DND-41 (cell line): ENCODE results near the gene USP26.

Experiments
- ATAC-seq: fragments of 200-7000 bp; cut with Tn5 transposase; 3 replicates; pipeline ENCODE4 v1.9.1; 2021; ENCODE audit warnings: low read depth; ENCODE audit not compliant: insufficient read depth
- DNase-seq: peaks from one replicate; pipeline ENCODE4 v3.0.0-alpha.2; 2020
- H2AFZ ChIP-seq: 2 replicates; pipeline ENCODE4 v1.6.0; 2012; ENCODE audit warnings: low read depth, low read length
- H3K27ac ChIP-seq: 2 replicates; pipeline ENCODE4 v1.5.1; 2012; ENCODE audit warnings: low read length, inconsistent platforms
- H3K27me3 ChIP-seq: fragments of 200-600 bp; sonication (generic); 2 replicates; pipeline ENCODE4 v1.6.0; 2012; ENCODE audit warnings: low read length, mild to moderate bottlenecking, inconsistent platforms; ENCODE audit not compliant: insufficient read depth, poor library complexity
- H3K36me3 ChIP-seq: 2 replicates; pipeline ENCODE4 v1.5.1; 2012; ENCODE audit warnings: low read length, inconsistent platforms; ENCODE audit not compliant: insufficient read depth
- H3K4me1 ChIP-seq: 2 replicates; pipeline ENCODE4 v1.5.1; 2012; ENCODE audit warnings: mild to moderate bottlenecking, low read length; ENCODE audit not compliant: insufficient read depth
- H3K4me2 ChIP-seq: 2 replicates; pipeline ENCODE4 v1.6.0; 2012; ENCODE audit warnings: mild to moderate bottlenecking, moderate library complexity, low read length, inconsistent platforms; ENCODE audit not compliant: insufficient read depth
- H3K4me3 ChIP-seq, 2 experiments: fragments of 200-600 bp in 1 of 2; shearing (Covaris generic) in 1 of 2; 2 replicates each; pipeline ENCODE4 v1.5.1; 2012 to 2016; ENCODE audit warnings: inconsistent platforms in 2 of 2, low read length in 2 of 2, mild to moderate bottlenecking in 2 of 2, low read depth in 1 of 2, moderate library complexity in 1 of 2
- H3K79me2 ChIP-seq: 2 replicates; pipeline ENCODE4 v1.6.0; 2012; ENCODE audit warnings: low read length, inconsistent platforms; ENCODE audit not compliant: insufficient read depth
- H3K9ac ChIP-seq: 2 replicates; pipeline ENCODE4 v1.6.0; 2012; ENCODE audit warnings: low read depth, mild to moderate bottlenecking, inconsistent platforms, low read length, moderate library complexity
- H3K9me3 ChIP-seq: 2 replicates; pipeline ENCODE4 v1.5.1; 2012; ENCODE audit warnings: low read length, moderate library complexity, mild to moderate bottlenecking, inconsistent platforms; ENCODE audit not compliant: insufficient read depth, severe bottlenecking
- H4K20me1 ChIP-seq: 2 replicates; pipeline ENCODE4 v1.6.0; 2012; ENCODE audit warnings: low read length; ENCODE audit not compliant: insufficient read depth
- EZH2 ChIP-seq: IDR thresholded peaks from 3 replicates; pipeline ENCODE4 v1.6.1; 2012; ENCODE audit warnings: borderline replicate concordance, low read depth, mild to moderate bottlenecking, moderate library complexity, low read length, inconsistent platforms; ENCODE audit not compliant: severe bottlenecking
- TF ChIP-seq, protein P1 (sequence below): IDR thresholded peaks from 2 replicates; pipeline ENCODE4 v1.5.1; 2012; ENCODE audit warnings: borderline replicate concordance, low read length, moderate library complexity, mild to moderate bottlenecking; ENCODE audit not compliant: poor library complexity, severe bottlenecking; ENCODE audit errors: extremely low read depth

The USP26 gene, protein sequence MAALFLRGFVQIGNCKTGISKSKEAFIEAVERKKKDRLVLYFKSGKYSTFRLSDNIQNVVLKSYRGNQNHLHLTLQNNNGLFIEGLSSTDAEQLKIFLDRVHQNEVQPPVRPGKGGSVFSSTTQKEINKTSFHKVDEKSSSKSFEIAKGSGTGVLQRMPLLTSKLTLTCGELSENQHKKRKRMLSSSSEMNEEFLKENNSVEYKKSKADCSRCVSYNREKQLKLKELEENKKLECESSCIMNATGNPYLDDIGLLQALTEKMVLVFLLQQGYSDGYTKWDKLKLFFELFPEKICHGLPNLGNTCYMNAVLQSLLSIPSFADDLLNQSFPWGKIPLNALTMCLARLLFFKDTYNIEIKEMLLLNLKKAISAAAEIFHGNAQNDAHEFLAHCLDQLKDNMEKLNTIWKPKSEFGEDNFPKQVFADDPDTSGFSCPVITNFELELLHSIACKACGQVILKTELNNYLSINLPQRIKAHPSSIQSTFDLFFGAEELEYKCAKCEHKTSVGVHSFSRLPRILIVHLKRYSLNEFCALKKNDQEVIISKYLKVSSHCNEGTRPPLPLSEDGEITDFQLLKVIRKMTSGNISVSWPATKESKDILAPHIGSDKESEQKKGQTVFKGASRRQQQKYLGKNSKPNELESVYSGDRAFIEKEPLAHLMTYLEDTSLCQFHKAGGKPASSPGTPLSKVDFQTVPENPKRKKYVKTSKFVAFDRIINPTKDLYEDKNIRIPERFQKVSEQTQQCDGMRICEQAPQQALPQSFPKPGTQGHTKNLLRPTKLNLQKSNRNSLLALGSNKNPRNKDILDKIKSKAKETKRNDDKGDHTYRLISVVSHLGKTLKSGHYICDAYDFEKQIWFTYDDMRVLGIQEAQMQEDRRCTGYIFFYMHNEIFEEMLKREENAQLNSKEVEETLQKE

DNA sequence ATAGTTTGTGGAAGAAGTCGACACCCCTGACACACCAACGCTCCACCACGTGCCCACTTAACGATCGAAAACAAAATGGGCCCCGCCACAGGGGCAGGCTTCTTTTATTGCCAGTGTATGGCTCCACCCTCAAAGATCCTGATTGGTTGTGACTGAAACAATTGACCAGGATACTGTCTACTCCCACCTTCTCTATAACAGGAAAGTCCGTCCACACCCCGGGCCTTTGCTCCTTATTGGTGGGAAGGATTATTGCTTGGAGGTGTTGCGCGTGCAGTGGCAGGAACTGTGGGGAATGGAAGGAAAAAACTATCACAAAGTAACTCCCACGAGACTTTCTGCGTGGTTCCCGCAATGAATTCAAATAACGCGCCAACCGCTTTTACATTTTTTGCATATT lies at the start of gene USP26:
TSS of gene USP26 (minus strand) at position 79 of the 400 bp plus-strand sequence. CDS start 68,889 bp downstream, outside the sequence.
- H3K36me3 ChIP-seq, result no peaks in the 10 kb centered on the region
- H3K27me3 ChIP-seq, result no peaks in the 10 kb centered on the region
- DNase-seq (no peak), ATAC-seq (no peak)
- no peak within 1 kb of the TSS for H3K4me3 ChIP-seq
- TF ChIP-seq, protein P1, sequence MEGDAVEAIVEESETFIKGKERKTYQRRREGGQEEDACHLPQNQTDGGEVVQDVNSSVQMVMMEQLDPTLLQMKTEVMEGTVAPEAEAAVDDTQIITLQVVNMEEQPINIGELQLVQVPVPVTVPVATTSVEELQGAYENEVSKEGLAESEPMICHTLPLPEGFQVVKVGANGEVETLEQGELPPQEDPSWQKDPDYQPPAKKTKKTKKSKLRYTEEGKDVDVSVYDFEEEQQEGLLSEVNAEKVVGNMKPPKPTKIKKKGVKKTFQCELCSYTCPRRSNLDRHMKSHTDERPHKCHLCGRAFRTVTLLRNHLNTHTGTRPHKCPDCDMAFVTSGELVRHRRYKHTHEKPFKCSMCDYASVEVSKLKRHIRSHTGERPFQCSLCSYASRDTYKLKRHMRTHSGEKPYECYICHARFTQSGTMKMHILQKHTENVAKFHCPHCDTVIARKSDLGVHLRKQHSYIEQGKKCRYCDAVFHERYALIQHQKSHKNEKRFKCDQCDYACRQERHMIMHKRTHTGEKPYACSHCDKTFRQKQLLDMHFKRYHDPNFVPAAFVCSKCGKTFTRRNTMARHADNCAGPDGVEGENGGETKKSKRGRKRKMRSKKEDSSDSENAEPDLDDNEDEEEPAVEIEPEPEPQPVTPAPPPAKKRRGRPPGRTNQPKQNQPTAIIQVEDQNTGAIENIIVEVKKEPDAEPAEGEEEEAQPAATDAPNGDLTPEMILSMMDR, result no peak
- TF ChIP-seq EZH2, result no peak
- H3K27ac ChIP-seq, result no peak within 1 kb of the TSS
- H3K9me3 ChIP-seq, result no peaks in the 10 kb centered on the region
- no peak within 1 kb of the TSS for H3K4me2 ChIP-seq
- no peaks in the 10 kb centered on the region for H3K79me2 ChIP-seq
- H3K4me1 ChIP-seq, result no peaks in the 10 kb centered on the region
- H3K9ac ChIP-seq, result no peak within 1 kb of the TSS
- H2AFZ ChIP-seq, result no peak within 1 kb of the TSS
- H4K20me1 ChIP-seq, result no peaks in the 10 kb centered on the region

DNA sequence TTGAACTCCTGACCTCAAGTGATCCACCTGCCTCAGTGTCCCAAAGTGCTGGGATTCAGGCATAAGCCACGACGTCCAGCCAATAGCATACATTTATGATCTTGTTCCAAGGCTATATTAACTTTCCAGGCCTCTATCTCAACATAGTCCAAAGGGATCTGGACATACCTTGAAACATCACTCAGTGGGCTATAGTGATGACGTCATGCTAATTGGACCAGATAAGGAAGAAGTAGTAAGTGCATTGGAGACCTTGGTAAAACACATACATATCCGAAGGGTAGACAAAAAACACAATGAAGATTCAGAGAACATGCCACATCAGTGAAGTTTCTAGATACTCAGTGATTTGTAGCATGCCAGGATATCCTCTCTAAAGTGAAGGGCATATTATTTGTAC lies 37.4 kb upstream of the USP26 start:
- H3K9ac ChIP-seq, result no peak overlapping the region
- TF ChIP-seq EZH2, result no peak
- TF ChIP-seq, protein P1, result no peak
- H3K4me1 ChIP-seq, result no peaks in the 10 kb centered on the region
- H3K36me3 ChIP-seq, result no peaks in the 10 kb centered on the region
- no peak overlapping the region for H2AFZ ChIP-seq
- H3K27ac ChIP-seq, result no peak overlapping the region
- H3K9me3 ChIP-seq, result no peaks in the 10 kb centered on the region
- DNase-seq (no peak), ATAC-seq (no peak)
- H3K79me2 ChIP-seq, result no peaks in the 10 kb centered on the region
- H4K20me1 ChIP-seq, result no peaks in the 10 kb centered on the region
- H3K27me3 ChIP-seq, result no peaks in the 10 kb centered on the region
- no peak overlapping the region for H3K4me3 ChIP-seq
- H3K4me2 ChIP-seq, result no peak overlapping the region

DNA sequence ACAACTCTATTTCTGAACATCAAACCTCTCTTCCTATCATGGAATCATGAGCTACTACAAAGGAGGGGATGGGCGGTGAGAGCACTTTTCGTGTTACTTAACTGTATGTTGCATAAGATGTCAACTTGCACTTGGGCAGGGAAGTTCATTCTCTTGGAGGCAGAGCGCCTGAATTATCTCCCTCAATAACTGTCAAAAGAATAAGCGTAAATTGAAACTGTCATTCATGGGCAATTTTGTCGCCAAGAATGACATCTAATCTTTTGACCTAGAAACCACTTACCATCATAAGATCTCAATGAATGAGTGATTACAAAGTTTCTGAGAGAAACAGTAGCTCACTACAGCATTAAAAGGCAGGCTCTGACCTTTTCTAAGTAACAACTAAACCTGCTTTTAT lies 23.5 kb upstream of the USP26 start:
- Histone ChIP-seq H3K4me3 (no peak overlapping the region), H3K9me3 (no peaks in the 10 kb centered on the region), H3K27ac (no peak overlapping the region), H4K20me1 (no peaks in the 10 kb centered on the region), H3K27me3 (no peaks in the 10 kb centered on the region), H3K4me1 (no peaks in the 10 kb centered on the region), H3K9ac (no peak overlapping the region), H2AFZ (no peak overlapping the region), H3K4me2 (no peak overlapping the region), H3K36me3 (no peaks in the 10 kb centered on the region), H3K79me2 (no peaks in the 10 kb centered on the region)
- ATAC-seq (no peak), DNase-seq (no peak)
- TF ChIP-seq, protein P1, result no peak
- no peak for TF ChIP-seq EZH2
